ENCODE measurements around the gene LRP1.
A peak's percentile ranks its signal among the peaks of the same experiment; 100 is the strongest.

DNA sequence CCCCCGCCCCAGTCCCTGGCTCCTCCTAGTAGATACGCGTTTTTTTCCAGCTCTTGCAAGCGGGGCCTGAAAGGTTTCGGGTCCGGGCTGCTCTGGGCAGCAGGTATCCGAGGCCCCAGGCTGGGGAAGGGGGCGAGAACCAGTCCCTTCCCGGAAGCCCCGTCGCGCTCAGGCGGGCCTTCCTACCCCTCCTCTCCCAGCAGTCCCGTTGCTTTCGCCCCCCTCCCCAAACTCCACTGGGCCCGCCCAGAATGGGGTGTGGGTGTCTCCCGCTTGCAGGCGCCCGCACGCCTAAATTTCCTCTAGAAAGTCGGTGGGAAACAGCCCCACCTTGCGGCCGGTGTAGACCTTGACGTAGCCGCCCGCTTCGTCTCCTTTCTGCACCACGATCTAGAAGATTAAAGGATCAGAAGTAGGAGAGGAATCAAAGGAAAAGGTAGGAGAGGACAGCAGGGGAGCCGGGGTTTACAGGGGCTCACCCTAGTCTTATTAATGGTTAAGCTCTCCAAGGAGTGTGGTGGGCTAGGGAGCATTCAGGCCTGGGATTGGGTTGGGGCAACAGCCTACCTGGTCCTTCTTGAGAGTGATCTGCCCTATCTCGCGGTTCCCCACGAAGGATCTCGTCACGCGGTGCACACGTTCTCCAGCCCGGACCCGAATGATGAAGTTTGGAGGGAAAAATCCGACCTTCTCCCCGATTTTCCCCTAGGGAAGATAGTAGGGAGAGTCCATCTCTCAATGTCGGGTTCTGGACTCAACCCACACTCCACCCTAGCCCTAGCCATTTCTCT, 115.4 kb downstream of the LRP1 start:
- TF ChIP-seq, protein P1, sequence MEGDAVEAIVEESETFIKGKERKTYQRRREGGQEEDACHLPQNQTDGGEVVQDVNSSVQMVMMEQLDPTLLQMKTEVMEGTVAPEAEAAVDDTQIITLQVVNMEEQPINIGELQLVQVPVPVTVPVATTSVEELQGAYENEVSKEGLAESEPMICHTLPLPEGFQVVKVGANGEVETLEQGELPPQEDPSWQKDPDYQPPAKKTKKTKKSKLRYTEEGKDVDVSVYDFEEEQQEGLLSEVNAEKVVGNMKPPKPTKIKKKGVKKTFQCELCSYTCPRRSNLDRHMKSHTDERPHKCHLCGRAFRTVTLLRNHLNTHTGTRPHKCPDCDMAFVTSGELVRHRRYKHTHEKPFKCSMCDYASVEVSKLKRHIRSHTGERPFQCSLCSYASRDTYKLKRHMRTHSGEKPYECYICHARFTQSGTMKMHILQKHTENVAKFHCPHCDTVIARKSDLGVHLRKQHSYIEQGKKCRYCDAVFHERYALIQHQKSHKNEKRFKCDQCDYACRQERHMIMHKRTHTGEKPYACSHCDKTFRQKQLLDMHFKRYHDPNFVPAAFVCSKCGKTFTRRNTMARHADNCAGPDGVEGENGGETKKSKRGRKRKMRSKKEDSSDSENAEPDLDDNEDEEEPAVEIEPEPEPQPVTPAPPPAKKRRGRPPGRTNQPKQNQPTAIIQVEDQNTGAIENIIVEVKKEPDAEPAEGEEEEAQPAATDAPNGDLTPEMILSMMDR (IDR thresholded peaks at IDR 0.05): peak; percentile 72 to 83 (median 73)
- TF ChIP-seq POLR2A (IDR thresholded peaks at IDR 0.05) (no peak), EP300 (IDR thresholded peaks at IDR 0.05) (no peak), POLR2AphosphoS5 (IDR thresholded peaks at IDR 0.05) (no peak)

Measured in gastroesophageal sphincter (tissue), 3 donors.